Right lobe of liver (tissue), 6 donors: ENCODE data around the gene ACTR1A. TPM values are rescaled to one million over a fixed set of nuclear protein-coding genes. Genes with fewer than 3 reads are reported as not detected.
"Not testable (repeated sequence)": the region's sequence is repeated elsewhere in the genome, so short reads cannot be mapped to it uniquely, and the experiment has no call there.

Experiments used
- ATAC-seq, 4 donors: fragments of 200-7000 bp; cut with Tn5 transposase; one replicate each; pipeline ENCODE4 v1.9.1; 2020; ENCODE audit warnings: mild to moderate bottlenecking in 4 of 4, moderate library complexity in 4 of 4
- DNase-seq, 3 donors: peaks; one replicate each; pipeline ENCODE4 v3.0.0-alpha.2; 2020
- H3K27ac ChIP-seq, 3 donors: fragments of 200-600 bp; one replicate each; pipeline ENCODE4 v1.8.0; 2022
- H3K27me3 ChIP-seq, 2 donors: fragments of 200-600 bp; one replicate each; pipeline ENCODE4 v1.8.0; 2022
- H3K36me3 ChIP-seq, 4 donors: fragments of 200-600 bp; sonication (generic) in 1 of 4; one replicate each; pipeline versions ENCODE4 v1.5.1 to v1.8.0; 2017 to 2022; ENCODE audit warnings: control low read depth in 1 of 4
- H3K4me1 ChIP-seq, 4 donors: fragments of 200-600 bp; sonication (generic) in 1 of 4; one replicate each; pipeline versions ENCODE4 v1.5.1 to v1.8.0; 2017 to 2022; ENCODE audit warnings: control low read depth in 1 of 4
- H3K4me3 ChIP-seq, 3 donors: fragments of 200-600 bp; one replicate each; pipeline ENCODE4 v1.8.0; 2022
- H3K9me3 ChIP-seq, 4 donors: fragments of 200-600 bp; sonication (generic) in 1 of 4; one replicate each; pipeline versions ENCODE4 v1.5.1 to v1.8.0; 2017 to 2022; ENCODE audit warnings: control low read depth in 1 of 4
- CTCF ChIP-seq, 4 donors: fragments of 200-600 bp in 3 of 4; fragments of 450-650 bp in 1 of 4; IDR thresholded peaks; one replicate each; pipeline versions ENCODE4 v1.5.1 to v1.8.0; 2016 to 2022; ENCODE audit warnings: antibody characterized with exemption in 4 of 4, mild to moderate bottlenecking in 2 of 4
- POLR2A ChIP-seq: fragments of 450-650 bp; IDR thresholded peaks from one replicate; pipeline ENCODE4 v1.6.1; 2017; ENCODE audit warnings: antibody characterized with exemption, mild to moderate bottlenecking
- WGBS: methylation state at CpG from one replicate; pipeline ENCODE4 v1.1.6; 2018; ENCODE audit warnings: low coverage, low lambda C conversion rate; ENCODE audit not compliant: insufficient coverage; ENCODE audit errors: missing lambda C conversion rate; 5-methylcytosine and 5-hydroxymethylcytosine counted together
- intact Hi-C, 2 donors: fragments of 100-400 bp; cut with DNase I; formaldehyde crosslinking; loops; one replicate each; pipeline versions ENCODE4 v1.11.2 to v1.14.1; 2022
- total RNA-seq, 6 experiments: library from RNA; depleted of rRNA in 2 of 6; stranded (reverse); fragments of >200 nt in 2 of 6; fragmentation: NEBNext Ultra II Directional in 3 of 6; extraction: Animal tissue kit (Norgen Biotek cat#: 25700) in 3 of 6; gene quantifications; one replicate each; pipeline versions ENCODE4 v1.1.0 to v1.2.4, GENCODE V29; 2016 to 2023
- donor health status: DM: no; HTN: yes; CAD: no.
- donor health status: DM: no; HTN: no; CAD: no.
- donor health status: DM: no; HTN: no; CAD: no.
- donor health status: DM: no; HTN: yes; CAD: no.
- donor health status: DM: no; HTN: yes; CAD: no.

The ACTR1A gene
- total RNA-seq, 6 experiments from 2014 or later: 25.6 to 47.9 (median 31.3) TPM

- peak in 1 of 4 donors; percentile 22 for ATAC-seq
- TF ChIP-seq POLR2A (no peak), CTCF (IDR thresholded peaks at IDR 0.05) (no peak)
- 61% methylated on average over 2 of the region's 2 CpGs for WGBS
- Histone ChIP-seq H3K27ac (no peak overlapping the region), H3K27me3 (no peaks in the 10 kb centered on the region), H3K4me1 (no peaks in the 10 kb centered on the region), H3K36me3 (no peaks in the 10 kb centered on the region), H3K4me3 (no peak overlapping the region), H3K9me3 (no peaks in the 10 kb centered on the region)
- intact Hi-C loops: no loop called here
- DNase-seq: no peak
These were observed 36.3 kb upstream of the ACTR1A start for GRCh38 chr10:102538811-102539210.

- intact Hi-C loops: no loop called here
- Histone ChIP-seq H3K4me1 (no peaks in the 10 kb centered on the region), H3K36me3 (no peaks in the 10 kb centered on the region), H3K27me3 (no peaks in the 10 kb centered on the region), H3K4me3 (no peak overlapping the region), H3K9me3 (no peaks in the 10 kb centered on the region), H3K27ac (no peak overlapping the region)
- DNase-seq (no peak), ATAC-seq (no peak)
- WGBS: 100% methylated on average over 2 of the region's 2 CpGs
- no peak for TF ChIP-seq CTCF (IDR thresholded peaks at IDR 0.05)
- TF ChIP-seq POLR2A: no peak
These were observed 35.4 kb upstream of the ACTR1A start for GRCh38 chr10:102537948-102538347.

- H3K36me3 ChIP-seq: no peaks in the 10 kb centered on the region
- TF ChIP-seq CTCF (IDR thresholded peaks at IDR 0.05) (no peak), POLR2A (no peak)
- ATAC-seq (no peak), DNase-seq (no peak)
- intact Hi-C loops: no loop called here
- no peaks in the 10 kb centered on the region for H3K27me3 ChIP-seq
- H3K27ac ChIP-seq: no peak overlapping the region
- no peaks in the 10 kb centered on the region for H3K9me3 ChIP-seq
- no peak overlapping the region for H3K4me3 ChIP-seq
- no peaks in the 10 kb centered on the region for H3K4me1 ChIP-seq
These were observed 34.9 kb upstream of the ACTR1A start for GRCh38 chr10:102537367-102537766.

- Histone ChIP-seq H3K4me1 (no peaks in the 10 kb centered on the region), H3K36me3 (no peaks in the 10 kb centered on the region), H3K4me3 (no peak overlapping the region), H3K9me3 (no peaks in the 10 kb centered on the region), H3K27me3 (no peaks in the 10 kb centered on the region), H3K27ac (no peak overlapping the region)
- intact Hi-C loops: no loop called here
- no peak for TF ChIP-seq CTCF (IDR thresholded peaks at IDR 0.05)
- TF ChIP-seq POLR2A: no peak
- 100% methylated on average over 5 of the region's 7 CpGs for WGBS
- DNase-seq (no peak), ATAC-seq (no peak)
These were observed 33.1 kb upstream of the ACTR1A start for GRCh38 chr10:102535481-102536147.

GRCh38 chr10:102534966-102535365, 32.5 kb upstream of the ACTR1A start:
- WGBS: 90% methylated on average over 8 of the region's 9 CpGs
- H3K27ac ChIP-seq, H3K4me1 ChIP-seq, H3K9me3 ChIP-seq, ATAC-seq, DNase-seq, H3K27me3 ChIP-seq, H3K36me3 ChIP-seq, intact Hi-C loops, H3K4me3 ChIP-seq: not testable (repeated sequence)
